HepG2 (cell line): ENCODE results near the gene TSHZ2. TPM values are rescaled to one million over a fixed set of nuclear protein-coding genes. Genes with fewer than 3 reads are reported as not detected.

Source experiments
- ARNT ChIP-seq: fragments of 450-650 bp; IDR thresholded peaks from 2 replicates; pipeline ENCODE4 v1.6.1; 2017
- CC2D1A ChIP-seq: sonication (generic); formaldehyde crosslinking; IDR thresholded peaks from 2 replicates; pipeline ENCODE4 v1.8.1; 2023; ENCODE audit warnings: mild to moderate bottlenecking, missing genetic modification reagents
- KLF11 ChIP-seq: IDR thresholded peaks from 2 replicates; pipeline ENCODE4 v1.6.1; 2016; ENCODE audit warnings: missing compliant biosample characterization
- NFRKB ChIP-seq: fragments of 450-650 bp; IDR thresholded peaks from 2 replicates; pipeline ENCODE4 v1.6.1; 2017
- NR2F2 ChIP-seq: IDR thresholded peaks from 2 replicates; pipeline ENCODE4 v1.6.1; 2012; ENCODE audit warnings: low read depth, inconsistent platforms, borderline replicate concordance
- PITX1 ChIP-seq: sonication (generic); formaldehyde crosslinking; IDR thresholded peaks from 2 replicates; pipeline ENCODE4 v1.5.1; 2020; ENCODE audit warnings: mild to moderate bottlenecking, missing genetic modification reagents
- RNF2 ChIP-seq: fragments of 450-650 bp; conservative IDR thresholded peaks from 2 replicates; pipeline ENCODE4 v1.6.1; 2016; ENCODE audit warnings: low read depth
- TBX2 ChIP-seq: sonication (generic); formaldehyde crosslinking; IDR thresholded peaks from 2 replicates; pipeline ENCODE4 v1.5.0; 2020; ENCODE audit warnings: missing genetic modification reagents, mild to moderate bottlenecking, borderline replicate concordance
- TSC22D2 ChIP-seq: sonication (generic); formaldehyde crosslinking; IDR thresholded peaks from 2 replicates; pipeline ENCODE4 v1.5.1; 2020; ENCODE audit warnings: missing genetic modification reagents, mild to moderate bottlenecking, borderline replicate concordance
- ZFP37 ChIP-seq: sonication (generic); formaldehyde crosslinking; IDR thresholded peaks from 2 replicates; pipeline ENCODE4 v1.4.0; 2020; ENCODE audit warnings: missing genetic modification reagents, borderline replicate concordance
- ZNF232 ChIP-seq: sonication (generic); formaldehyde crosslinking; IDR thresholded peaks from 2 replicates; pipeline ENCODE4 v1.4.0; 2020; ENCODE audit warnings: missing genetic modification reagents, borderline replicate concordance
- ZNF501 ChIP-seq: sonication (generic); formaldehyde crosslinking; IDR thresholded peaks from 2 replicates; pipeline ENCODE4 v1.5.1; 2020; ENCODE audit warnings: mild to moderate bottlenecking, moderate library complexity, missing genetic modification reagents
- ZNF572 ChIP-seq: sonication (generic); formaldehyde crosslinking; IDR thresholded peaks from 2 replicates; pipeline ENCODE4 v1.5.1; 2020; ENCODE audit warnings: mild to moderate bottlenecking, missing genetic modification reagents
- ZNF678 ChIP-seq: sonication (generic); formaldehyde crosslinking; IDR thresholded peaks from 2 replicates; pipeline ENCODE4 v1.4.0; 2020; ENCODE audit warnings: mild to moderate bottlenecking, missing genetic modification reagents
- ZNF790 ChIP-seq: sonication (generic); formaldehyde crosslinking; IDR thresholded peaks from 2 replicates; pipeline ENCODE4 v1.8.0; 2022; ENCODE audit warnings: missing genetic modification reagents, mild to moderate bottlenecking, borderline replicate concordance
- polyA plus RNA-seq, 8 experiments: library from polyadenylated mRNA; depleted of rRNA in 3 of 8; stranded (reverse) in 7 of 8; unstranded in 1 of 8; fragments of >200 nt; fragmentation: Illumina TruSeq in 4 of 8; extraction: Trizol in 4 of 8; gene quantifications; 2 replicates each; pipeline versions ENCODE4 v1.2.1 to v1.2.3, GENCODE V29; 2011 to 2016; ENCODE audit warnings: low read depth in 4 of 8, missing spikeins in 1 of 8, mixed read lengths in 1 of 8; ENCODE audit not compliant: insufficient read depth in 1 of 8
- total RNA-seq, 5 experiments: library from RNA; depleted of rRNA; stranded (reverse); fragments of >200 nt; fragmentation: Illumina TruSeq; extraction: Trizol; gene quantifications; 2 replicates each; pipeline ENCODE4 v1.2.3, GENCODE V29; 2016; ENCODE audit warnings: low read depth in 1 of 5
- TF ChIP-seq, protein P1 (sequence below): sonication (generic); formaldehyde crosslinking; IDR thresholded peaks from 2 replicates; pipeline ENCODE4 v1.4.0; 2020; ENCODE audit warnings: missing genetic modification reagents, borderline replicate concordance
- TF ChIP-seq, protein P2 (sequence below): sonication (generic); formaldehyde crosslinking; IDR thresholded peaks from 2 replicates; pipeline ENCODE4 v1.5.1; 2020; ENCODE audit warnings: mild to moderate bottlenecking, missing genetic modification reagents, moderate library complexity
- TF ChIP-seq, protein P3 (sequence below): sonication (generic); formaldehyde crosslinking; IDR thresholded peaks from 2 replicates; pipeline ENCODE4 v1.4.0; 2020; ENCODE audit warnings: mild to moderate bottlenecking, missing genetic modification reagents
- TF ChIP-seq, protein P4 (sequence below): IDR thresholded peaks from 2 replicates; pipeline ENCODE4 v1.6.1; 2018; ENCODE audit warnings: missing genetic modification reagents, mild to moderate bottlenecking, missing compliant biosample characterization

TSHZ2 gene
- total and polyA plus RNA-seq, 2 of the 13 experiments (the other 11 are each of a cell fraction or from before 2014, with no cell fraction given), result 0.01 TPM; not detected in 1

- TF ChIP-seq, protein P1, sequence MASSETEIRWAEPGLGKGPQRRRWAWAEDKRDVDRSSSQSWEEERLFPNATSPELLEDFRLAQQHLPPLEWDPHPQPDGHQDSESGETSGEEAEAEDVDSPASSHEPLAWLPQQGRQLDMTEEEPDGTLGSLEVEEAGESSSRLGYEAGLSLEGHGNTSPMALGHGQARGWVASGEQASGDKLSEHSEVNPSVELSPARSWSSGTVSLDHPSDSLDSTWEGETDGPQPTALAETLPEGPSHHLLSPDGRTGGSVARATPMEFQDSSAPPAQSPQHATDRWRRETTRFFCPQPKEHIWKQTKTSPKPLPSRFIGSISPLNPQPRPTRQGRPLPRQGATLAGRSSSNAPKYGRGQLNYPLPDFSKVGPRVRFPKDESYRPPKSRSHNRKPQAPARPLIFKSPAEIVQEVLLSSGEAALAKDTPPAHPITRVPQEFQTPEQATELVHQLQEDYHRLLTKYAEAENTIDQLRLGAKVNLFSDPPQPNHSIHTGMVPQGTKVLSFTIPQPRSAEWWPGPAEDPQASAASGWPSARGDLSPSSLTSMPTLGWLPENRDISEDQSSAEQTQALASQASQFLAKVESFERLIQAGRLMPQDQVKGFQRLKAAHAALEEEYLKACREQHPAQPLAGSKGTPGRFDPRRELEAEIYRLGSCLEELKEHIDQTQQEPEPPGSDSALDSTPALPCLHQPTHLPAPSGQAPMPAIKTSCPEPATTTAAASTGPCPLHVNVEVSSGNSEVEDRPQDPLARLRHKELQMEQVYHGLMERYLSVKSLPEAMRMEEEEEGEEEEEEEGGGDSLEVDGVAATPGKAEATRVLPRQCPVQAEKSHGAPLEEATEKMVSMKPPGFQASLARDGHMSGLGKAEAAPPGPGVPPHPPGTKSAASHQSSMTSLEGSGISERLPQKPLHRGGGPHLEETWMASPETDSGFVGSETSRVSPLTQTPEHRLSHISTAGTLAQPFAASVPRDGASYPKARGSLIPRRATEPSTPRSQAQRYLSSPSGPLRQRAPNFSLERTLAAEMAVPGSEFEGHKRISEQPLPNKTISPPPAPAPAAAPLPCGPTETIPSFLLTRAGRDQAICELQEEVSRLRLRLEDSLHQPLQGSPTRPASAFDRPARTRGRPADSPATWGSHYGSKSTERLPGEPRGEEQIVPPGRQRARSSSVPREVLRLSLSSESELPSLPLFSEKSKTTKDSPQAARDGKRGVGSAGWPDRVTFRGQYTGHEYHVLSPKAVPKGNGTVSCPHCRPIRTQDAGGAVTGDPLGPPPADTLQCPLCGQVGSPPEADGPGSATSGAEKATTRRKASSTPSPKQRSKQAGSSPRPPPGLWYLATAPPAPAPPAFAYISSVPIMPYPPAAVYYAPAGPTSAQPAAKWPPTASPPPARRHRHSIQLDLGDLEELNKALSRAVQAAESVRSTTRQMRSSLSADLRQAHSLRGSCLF (CRISPR knock-in tag), result no peak
- TF ChIP-seq ZNF501 (CRISPR knock-in tag) (peak; percentile 84; the same call in 1 of the 2 replicates), NFRKB (no peak), ZFP37 (CRISPR knock-in tag) (no peak), TSC22D2 (CRISPR knock-in tag) (peak; percentile 45; the same call in 1 of the 2 replicates), ZNF678 (no peak), RNF2 (no peak), CC2D1A (CRISPR knock-in tag) (no peak), ZNF790 (CRISPR knock-in tag) (no peak), NR2F2 (no peak), ARNT (no peak), TBX2 (CRISPR knock-in tag) (peak; percentile 97), ZNF232 (CRISPR knock-in tag) (peak; percentile 82), ZNF572 (CRISPR knock-in tag) (no peak), KLF11 (CRISPR knock-in tag) (no peak), PITX1 (peak; percentile 62; the same call in 1 of the 2 replicates)
- TF ChIP-seq, protein P2, sequence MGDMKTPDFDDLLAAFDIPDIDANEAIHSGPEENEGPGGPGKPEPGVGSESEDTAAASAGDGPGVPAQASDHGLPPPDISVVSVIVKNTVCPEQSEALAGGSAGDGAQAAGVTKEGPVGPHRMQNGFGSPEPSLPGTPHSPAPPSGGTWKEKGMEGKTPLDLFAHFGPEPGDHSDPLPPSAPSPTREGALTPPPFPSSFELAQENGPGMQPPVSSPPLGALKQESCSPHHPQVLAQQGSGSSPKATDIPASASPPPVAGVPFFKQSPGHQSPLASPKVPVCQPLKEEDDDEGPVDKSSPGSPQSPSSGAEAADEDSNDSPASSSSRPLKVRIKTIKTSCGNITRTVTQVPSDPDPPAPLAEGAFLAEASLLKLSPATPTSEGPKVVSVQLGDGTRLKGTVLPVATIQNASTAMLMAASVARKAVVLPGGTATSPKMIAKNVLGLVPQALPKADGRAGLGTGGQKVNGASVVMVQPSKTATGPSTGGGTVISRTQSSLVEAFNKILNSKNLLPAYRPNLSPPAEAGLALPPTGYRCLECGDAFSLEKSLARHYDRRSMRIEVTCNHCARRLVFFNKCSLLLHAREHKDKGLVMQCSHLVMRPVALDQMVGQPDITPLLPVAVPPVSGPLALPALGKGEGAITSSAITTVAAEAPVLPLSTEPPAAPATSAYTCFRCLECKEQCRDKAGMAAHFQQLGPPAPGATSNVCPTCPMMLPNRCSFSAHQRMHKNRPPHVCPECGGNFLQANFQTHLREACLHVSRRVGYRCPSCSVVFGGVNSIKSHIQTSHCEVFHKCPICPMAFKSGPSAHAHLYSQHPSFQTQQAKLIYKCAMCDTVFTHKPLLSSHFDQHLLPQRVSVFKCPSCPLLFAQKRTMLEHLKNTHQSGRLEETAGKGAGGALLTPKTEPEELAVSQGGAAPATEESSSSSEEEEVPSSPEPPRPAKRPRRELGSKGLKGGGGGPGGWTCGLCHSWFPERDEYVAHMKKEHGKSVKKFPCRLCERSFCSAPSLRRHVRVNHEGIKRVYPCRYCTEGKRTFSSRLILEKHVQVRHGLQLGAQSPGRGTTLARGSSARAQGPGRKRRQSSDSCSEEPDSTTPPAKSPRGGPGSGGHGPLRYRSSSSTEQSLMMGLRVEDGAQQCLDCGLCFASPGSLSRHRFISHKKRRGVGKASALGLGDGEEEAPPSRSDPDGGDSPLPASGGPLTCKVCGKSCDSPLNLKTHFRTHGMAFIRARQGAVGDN (CRISPR knock-in tag), result no peak; the same call in 1 of the 2 replicates
- TF ChIP-seq, protein P3, sequence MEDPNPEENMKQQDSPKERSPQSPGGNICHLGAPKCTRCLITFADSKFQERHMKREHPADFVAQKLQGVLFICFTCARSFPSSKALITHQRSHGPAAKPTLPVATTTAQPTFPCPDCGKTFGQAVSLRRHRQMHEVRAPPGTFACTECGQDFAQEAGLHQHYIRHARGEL (CRISPR knock-in tag), result no peak
- TF ChIP-seq, protein P4, sequence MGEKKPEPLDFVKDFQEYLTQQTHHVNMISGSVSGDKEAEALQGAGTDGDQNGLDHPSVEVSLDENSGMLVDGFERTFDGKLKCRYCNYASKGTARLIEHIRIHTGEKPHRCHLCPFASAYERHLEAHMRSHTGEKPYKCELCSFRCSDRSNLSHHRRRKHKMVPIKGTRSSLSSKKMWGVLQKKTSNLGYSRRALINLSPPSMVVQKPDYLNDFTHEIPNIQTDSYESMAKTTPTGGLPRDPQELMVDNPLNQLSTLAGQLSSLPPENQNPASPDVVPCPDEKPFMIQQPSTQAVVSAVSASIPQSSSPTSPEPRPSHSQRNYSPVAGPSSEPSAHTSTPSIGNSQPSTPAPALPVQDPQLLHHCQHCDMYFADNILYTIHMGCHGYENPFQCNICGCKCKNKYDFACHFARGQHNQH (CRISPR knock-in tag), result peak; percentile 98
Measured at GRCh38 chr20:53080969-53081871, 109.1 kb downstream of the TSHZ2 start (continued).
